ENCODE data around the gene VPS13D.

DNA sequence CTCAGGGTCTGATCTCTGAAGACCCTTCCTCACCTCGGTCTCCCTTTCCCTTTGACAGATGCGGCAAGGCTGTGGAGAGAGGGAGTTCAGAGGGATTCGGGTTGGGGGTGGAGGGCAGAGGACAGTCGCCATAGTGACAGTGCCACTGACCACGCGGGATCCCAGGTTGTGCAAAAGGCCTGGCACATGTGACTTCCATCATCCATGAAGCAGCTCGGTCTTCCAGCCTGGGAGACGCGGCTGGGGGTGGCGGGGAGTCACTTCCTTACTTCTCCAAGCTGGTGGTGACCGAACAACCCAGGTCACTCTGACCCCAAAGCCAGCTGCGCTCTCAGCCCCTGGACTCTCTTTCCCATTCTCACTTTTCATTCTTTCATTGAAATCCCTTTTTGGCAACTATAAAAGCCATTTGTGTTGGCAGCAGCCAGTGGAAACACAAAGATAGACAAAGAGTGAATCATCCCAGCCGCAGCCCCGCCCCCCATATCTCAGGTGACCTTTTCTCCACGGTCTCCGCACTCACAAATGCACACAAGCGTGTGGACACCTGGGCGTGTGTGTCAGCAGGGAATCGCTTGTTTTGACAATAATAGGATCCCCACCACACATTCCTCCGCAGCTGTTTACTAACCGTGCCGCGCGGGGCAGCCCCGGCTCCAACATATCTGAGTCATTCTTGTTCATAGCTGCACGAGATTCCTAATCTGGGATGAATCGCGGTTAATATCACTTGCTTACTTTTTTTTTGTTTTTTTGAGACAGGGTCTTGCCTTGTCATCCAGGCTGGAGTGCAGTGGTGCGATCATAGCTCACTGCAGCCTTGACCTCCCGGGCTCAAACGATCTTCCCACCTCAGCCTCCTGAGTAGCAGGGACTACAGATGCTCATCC, 319.9 kb downstream of the VPS13D start:
- TF ChIP-seq, protein P1, sequence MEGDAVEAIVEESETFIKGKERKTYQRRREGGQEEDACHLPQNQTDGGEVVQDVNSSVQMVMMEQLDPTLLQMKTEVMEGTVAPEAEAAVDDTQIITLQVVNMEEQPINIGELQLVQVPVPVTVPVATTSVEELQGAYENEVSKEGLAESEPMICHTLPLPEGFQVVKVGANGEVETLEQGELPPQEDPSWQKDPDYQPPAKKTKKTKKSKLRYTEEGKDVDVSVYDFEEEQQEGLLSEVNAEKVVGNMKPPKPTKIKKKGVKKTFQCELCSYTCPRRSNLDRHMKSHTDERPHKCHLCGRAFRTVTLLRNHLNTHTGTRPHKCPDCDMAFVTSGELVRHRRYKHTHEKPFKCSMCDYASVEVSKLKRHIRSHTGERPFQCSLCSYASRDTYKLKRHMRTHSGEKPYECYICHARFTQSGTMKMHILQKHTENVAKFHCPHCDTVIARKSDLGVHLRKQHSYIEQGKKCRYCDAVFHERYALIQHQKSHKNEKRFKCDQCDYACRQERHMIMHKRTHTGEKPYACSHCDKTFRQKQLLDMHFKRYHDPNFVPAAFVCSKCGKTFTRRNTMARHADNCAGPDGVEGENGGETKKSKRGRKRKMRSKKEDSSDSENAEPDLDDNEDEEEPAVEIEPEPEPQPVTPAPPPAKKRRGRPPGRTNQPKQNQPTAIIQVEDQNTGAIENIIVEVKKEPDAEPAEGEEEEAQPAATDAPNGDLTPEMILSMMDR (IDR thresholded peaks at IDR 0.05 in 2 of 3, conservative IDR thresholded peaks at IDR 0.05 in 1 of 3; ENCODE audit: borderline replicate concordance in 1 of 3, insufficient read depth in 1 of 3, low read depth in 2 of 3, low read length in 2 of 3): no peak
- TF ChIP-seq EZH2 (IDR thresholded peaks at IDR 0.05) (no peak), EZH2phosphoT487 (IDR thresholded peaks at IDR 0.05; ENCODE audit: borderline replicate concordance) (no peak), ELF1 (IDR thresholded peaks at IDR 0.05; ENCODE audit: borderline replicate concordance, low read depth) (no peak), SP1 (IDR thresholded peaks at IDR 0.05; ENCODE audit: low read depth) (peak; percentile 94), RAD21 (IDR thresholded peaks at IDR 0.05; ENCODE audit: low read depth) (no peak), ZNF274 (IDR thresholded peaks at IDR 0.05; ENCODE audit: low read depth, low read length) (no peak)

All from HCT116 (cell line).